ENCODE results near the gene NME8.
A peak's percentile ranks its signal among the peaks of the same experiment; 100 is the strongest.
"Not testable (repeated sequence)": the region's sequence is repeated elsewhere in the genome, so short reads cannot be mapped to it uniquely, and the experiment has no call there.

NME8 gene

DNA sequence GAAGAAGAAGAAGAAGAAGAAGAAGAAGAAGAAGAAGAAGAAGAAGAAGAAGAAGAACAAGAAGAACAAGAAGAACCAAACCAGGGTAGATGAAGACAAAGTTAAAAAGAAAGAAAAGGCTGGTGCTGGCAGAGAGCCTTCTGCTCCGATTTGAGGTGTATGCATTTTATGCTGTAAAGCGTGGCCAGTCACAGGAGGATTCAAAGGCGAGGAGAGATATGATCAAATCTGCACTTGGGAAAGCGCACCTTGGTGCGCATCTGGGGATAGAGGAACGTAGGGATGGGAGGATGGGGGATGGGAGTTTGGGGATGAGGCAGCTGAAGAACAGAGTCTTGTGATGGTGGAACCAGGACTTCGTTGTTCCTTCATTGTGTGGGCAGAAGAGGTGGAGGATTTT, at the start of gene NME8:
Gene NME8, plus strand, starts transcription at position 301 of the 400 bp plus-strand sequence. CDS start 1,670 bp downstream, outside the sequence.
- no peak for DNase-seq

GRCh38 chr7:37806152-37806551, 42.2 kb upstream of the NME8 start:
- no peak for DNase-seq

- DNase-seq = not testable (repeated sequence)
Observed at GRCh38 chr7:37812161-37812580, 36.2 kb upstream of the NME8 start.

DNA sequence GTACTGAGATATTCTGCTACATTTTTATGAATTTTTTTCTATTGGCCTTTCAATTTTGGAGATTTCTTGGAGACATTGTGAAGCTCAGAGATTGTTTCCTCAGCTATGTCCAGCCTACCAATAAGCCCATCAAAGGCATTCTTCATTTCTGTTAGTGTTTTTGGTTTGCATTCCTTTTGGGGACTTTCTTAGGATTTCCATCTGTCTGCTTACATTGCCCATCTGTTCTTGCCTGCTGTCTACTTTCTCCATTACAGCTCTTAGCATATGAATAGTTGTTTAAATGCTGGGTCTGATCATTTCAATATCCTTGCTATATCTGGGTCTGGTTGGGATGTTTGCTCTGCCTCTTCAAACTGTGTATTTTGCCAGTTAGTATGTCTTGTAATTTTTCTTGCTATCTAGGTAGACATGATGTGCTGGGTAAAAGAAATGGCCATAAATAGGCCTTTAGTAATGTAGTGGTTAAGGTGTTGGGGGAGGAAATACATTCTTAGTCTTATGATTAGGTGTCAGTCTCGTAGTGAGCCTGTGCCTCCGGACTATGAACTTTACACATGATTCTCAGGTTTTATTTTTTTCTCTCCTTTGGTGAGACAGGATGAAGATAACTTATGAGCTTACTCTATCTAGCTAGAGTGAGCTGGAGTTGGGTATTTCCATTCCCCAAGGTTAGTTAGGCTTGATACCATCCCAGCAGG, 32.6 kb upstream of the NME8 start:
- peak in 2 of 58 donors; percentile 6 to 10 for DNase-seq

DNA sequence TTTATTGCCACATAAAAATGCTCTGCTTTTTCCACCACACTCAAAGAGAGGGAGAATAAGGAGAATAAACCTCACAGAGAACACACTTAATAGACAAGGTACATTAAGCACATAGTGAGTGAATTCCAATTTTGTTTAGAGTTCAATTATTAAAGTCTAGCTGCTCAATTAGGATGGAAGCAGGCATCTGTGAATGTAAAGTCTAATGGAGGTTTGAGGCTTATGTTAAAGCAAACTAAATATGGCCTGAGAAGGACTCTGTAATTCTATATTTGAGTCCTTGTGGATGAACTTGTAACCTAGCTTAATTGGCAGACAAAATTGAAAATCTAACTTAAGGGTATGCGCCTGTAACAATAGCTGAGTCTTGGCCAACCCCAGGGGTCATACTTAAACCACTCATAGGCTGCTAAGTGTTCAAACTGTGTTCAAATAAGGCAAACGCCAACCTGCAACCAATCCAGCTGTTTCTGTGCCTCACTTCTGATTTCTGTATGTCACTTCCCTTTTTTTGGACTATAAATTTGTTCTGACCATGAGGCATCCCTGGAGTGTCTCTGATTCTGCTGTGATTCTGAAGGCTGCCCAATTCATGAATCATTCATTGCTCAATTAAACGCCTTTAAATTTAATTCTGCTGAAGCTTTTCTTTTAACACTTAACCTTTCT, 31.3 kb upstream of the NME8 start:
- DNase-seq = no peak

DNA sequence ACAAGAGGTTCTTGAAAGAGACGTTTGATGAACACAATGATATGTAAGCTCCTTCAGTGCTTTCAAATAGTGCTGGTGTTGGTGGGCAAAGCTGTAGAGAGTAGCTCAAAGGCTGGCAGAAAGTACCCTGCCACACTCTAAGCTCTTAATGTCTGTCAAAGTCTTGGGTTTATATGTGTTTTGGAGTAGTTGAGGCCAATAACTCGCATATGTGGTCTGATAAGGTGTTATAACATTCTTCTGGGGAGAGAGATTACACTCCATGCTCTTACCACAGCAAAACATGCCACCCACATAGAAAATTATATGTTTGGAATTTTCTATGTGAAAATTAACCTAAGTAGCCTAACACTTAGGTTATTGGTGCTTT, 30.8 kb upstream of the NME8 start:
- DNase-seq = no peak

GRCh38 chr7:37817996-37818720, 30.2 kb upstream of the NME8 start:
- no peak for DNase-seq

- no peak for DNase-seq
Observed at GRCh38 chr7:37820708-37821468, 27.5 kb upstream of the NME8 start.

GRCh38 chr7:37822946-37823345, 25.5 kb upstream of the NME8 start:
- no peak for DNase-seq

DNA sequence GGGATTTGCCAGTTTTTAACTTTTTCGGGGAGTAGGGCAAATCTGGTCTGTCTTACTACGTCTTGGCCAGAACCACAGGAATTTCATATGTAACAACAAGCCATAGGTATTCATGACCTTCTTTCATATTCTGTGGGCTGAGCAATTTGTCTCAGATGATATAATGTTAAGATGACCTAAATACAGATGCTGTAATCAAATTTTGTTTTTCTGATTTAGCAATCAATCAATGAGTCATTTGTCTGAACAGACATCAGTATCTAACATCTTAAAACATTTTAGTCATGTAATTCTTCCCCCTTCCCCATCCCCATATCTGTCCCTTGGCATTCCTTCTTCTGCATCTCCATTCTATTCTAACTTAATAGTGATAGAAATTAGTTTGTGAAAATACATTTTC, 24.8 kb upstream of the NME8 start:
- DNase-seq = no peak

DNA sequence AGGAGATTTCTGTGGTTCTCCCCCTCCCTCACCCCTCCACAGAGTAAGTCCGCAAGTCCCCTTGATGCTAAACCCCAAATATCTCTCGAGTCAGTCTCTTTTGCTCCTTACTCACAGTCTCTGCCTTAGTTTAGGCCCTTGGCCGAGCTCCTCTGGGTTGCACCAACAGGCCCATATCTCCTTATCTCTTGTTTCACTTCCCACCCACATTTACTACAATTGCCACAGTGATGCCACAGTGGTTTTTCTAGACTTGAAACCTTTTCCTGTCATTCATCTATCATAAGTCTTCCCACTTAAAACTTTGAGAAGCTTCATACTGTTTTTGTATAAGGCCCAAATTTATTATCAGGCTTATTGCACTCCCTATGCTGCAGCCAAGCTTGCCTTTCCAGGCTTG, 23.4 kb upstream of the NME8 start:
- DNase-seq = no peak

- DNase-seq = no peak
Observed at GRCh38 chr7:37826825-37827224, 21.6 kb upstream of the NME8 start.

GRCh38 chr7:37831244-37831643, 17.2 kb upstream of the NME8 start:
- DNase-seq = no peak

GRCh38 chr7:37832194-37832593, 16.2 kb upstream of the NME8 start:
- peak in 55 of 58 donors; percentile 5 to 83 (median 55) for DNase-seq

DNA sequence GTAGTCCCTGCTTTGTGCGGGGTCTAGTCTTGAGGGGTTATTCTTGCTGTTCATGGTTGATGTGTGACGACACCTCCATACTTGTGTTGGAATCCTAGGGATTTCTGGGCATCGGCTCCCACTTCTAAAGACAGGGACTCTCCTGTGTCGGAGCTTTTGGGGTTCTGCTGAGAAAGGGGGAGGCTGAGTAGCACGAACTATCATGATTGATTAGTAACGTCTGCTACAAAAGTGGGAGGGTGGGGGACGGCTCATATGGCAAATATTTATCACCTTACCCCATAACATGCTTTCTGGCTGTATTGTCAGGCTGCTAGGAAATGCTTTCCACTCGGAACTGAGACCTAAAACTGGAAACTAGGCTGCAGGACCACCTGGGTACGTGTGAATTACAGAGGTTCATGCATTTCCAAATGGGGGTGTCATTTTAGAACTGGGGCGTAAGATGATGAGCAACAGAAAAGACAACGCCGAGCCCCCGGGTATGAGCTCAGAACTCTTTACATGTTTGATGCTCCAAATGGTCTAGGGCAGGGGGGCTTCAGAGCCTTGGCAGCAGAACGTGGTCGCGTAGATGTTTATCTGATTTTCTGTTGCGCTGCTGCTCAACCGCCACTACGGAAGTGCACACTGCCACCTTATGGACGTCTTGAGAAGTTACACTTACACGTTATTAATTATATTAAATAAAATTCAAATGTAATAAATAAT, 15.1 kb upstream of the NME8 start:
- peak in 39 of 58 donors; percentile 2 to 46 (median 13) for DNase-seq

GRCh38 chr7:37833818-37834146, 14.6 kb upstream of the NME8 start:
- DNase-seq = no peak

GRCh38 chr7:37853468-37853867, 5.1 kb downstream of the NME8 start:
- DNase-seq = no peak

DNA sequence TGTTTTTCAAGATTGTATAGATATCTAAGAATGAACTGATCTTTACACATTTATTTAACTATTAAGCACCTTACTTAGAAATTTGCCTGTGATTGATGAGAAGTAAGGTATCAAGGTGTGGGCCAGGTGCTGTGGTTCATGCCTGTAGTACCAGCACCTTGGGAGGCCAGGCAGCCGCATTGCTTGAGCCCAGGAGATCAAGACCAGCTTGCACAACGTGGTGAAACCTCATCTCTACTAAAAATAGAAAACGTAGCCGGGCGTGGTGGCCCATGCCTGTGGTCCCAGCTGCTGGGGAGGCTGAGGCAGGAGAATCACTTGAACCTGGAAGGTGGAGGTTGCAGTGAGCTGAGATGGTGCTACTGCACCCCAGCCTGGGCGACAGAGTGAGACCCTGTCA, 33.7 kb downstream of the NME8 start:
- DNase-seq = no peak

- DNase-seq = no peak
Observed at GRCh38 chr7:37893359-37893758, 45.0 kb downstream of the NME8 start.

- DNase-seq = no peak
Observed at GRCh38 chr7:37894671-37895070, 46.3 kb downstream of the NME8 start.

DNA sequence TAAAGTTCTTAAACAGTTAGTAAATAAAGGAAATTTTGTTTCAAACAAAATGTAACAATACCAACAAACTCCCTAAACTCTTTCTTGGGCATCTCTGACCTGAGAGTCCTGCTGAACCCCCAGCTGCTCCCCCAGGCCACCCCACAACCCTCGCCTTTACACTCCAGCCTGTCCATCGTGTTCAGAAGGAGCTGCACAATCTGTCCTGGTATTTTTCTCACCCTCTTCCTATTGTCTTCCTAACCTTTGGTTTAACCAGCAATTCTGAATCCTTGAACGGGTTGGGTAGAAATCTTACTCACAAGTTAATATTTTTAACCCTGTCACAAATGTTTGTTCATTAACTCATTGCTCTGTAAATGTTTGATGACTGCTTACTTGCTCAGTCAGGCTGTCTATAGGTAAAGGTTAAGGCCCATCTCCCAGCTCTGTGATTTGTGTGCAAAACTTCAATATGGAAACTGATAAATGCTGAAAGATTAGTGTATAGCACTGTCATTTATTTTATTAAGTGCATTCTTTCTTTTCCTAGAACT, 51.4 kb downstream of the NME8 start:
- no peak for DNase-seq

All from anterior cingulate cortex (tissue), 58 donors.